ENCODE data around the gene NMRK2. TPM values are rescaled to one million over a fixed set of nuclear protein-coding genes. Genes with fewer than 3 reads are reported as not detected.
"Not testable (repeated sequence)": the region's sequence is repeated elsewhere in the genome, so short reads cannot be mapped to it uniquely, and the experiment has no call there.

Gene NMRK2
- total RNA-seq, 1 donor from 2014 or later, result 0.77 TPM

DNA sequence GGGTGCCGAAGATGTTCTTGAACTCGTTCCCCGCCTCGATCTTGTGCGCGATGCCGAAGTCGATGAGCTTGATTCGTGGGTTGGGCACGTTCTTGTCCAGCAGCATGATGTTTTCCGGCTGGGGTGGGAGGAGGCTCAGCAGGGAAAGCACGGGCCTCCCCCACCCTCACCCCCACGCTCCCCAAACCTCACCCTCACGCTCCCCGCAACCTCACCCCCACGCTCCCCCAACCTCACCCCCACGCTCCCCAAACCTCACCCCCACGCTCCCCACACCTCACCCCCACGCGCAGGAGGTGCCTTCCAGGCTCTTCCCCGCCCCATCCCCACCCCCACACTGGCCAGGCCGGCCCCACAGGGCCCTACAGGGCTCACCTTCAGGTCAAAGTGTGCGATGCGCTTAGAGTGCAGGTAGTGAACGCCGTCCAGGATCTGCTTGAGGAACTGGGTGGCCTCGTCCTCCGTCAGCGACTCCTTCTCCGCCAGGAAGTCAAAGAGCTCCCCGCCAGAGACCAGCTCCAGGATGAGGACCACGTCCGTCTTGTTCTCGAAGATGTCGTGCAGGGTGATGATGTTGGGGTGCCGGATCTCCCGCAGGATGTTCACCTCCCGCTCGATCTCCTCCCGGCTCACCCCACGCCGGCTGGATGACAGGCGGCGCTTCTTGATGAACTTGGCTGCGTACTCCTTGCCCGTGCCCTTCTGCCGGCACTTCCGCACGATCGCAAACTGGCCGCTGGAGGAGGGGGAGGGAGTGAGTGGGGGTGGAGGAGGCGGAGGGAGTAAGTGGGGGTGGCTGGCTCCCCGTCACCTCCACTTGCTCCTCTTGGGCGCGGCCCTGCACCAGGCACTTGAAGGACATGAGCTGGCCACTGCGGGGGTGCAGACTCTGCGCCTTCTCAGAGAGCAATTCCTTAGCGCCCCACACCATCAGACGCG, 31.7 kb downstream of the NMRK2 start:
- Mint-ChIP-seq H3K27ac (peak overlapping the region; percentile 57), H3K9me3 (no peaks in the 10 kb centered on the region), H3K27me3 (ENCODE audit: insufficient read depth, low read depth) (peaks cover 3% of the 10 kb centered on the region), H3K4me3 (no peak overlapping the region), H3K36me3 (peaks cover 14% of the 10 kb centered on the region), H3K4me1 (peaks cover 20% of the 10 kb centered on the region)
- Histone ChIP-seq H3K4me3 (no peak overlapping the region), H3K9ac (no peak overlapping the region), H3K4me2 (no peak overlapping the region), H3K4me1 (peaks cover 10% of the 10 kb centered on the region), H3K36me3 (no peaks in the 10 kb centered on the region), H3K27me3 (no peaks in the 10 kb centered on the region), H4K20me1 (ENCODE audit: low read depth) (peaks cover 56% of the 10 kb centered on the region), H3F3A (ENCODE audit: low read depth) (peaks cover 16% of the 10 kb centered on the region), H3K27ac (no peak overlapping the region), H2AFZ (replicated peaks) (no peak overlapping the region), H3K9me3 (ENCODE audit: low read depth) (no peaks in the 10 kb centered on the region), H3K79me2 (ENCODE audit: low read depth) (peaks cover 33% of the 10 kb centered on the region)
- TF ChIP-seq, protein P1, sequence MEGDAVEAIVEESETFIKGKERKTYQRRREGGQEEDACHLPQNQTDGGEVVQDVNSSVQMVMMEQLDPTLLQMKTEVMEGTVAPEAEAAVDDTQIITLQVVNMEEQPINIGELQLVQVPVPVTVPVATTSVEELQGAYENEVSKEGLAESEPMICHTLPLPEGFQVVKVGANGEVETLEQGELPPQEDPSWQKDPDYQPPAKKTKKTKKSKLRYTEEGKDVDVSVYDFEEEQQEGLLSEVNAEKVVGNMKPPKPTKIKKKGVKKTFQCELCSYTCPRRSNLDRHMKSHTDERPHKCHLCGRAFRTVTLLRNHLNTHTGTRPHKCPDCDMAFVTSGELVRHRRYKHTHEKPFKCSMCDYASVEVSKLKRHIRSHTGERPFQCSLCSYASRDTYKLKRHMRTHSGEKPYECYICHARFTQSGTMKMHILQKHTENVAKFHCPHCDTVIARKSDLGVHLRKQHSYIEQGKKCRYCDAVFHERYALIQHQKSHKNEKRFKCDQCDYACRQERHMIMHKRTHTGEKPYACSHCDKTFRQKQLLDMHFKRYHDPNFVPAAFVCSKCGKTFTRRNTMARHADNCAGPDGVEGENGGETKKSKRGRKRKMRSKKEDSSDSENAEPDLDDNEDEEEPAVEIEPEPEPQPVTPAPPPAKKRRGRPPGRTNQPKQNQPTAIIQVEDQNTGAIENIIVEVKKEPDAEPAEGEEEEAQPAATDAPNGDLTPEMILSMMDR (IDR thresholded peaks at IDR 0.05), result no peak
- no peak for TF ChIP-seq EZH2 (IDR thresholded peaks at IDR 0.05)
- no peak for TF ChIP-seq EZH2phosphoT487 (IDR thresholded peaks at IDR 0.05)
- peak; percentile 1 for DNase-seq (ENCODE audit: low spot score)

DNA sequence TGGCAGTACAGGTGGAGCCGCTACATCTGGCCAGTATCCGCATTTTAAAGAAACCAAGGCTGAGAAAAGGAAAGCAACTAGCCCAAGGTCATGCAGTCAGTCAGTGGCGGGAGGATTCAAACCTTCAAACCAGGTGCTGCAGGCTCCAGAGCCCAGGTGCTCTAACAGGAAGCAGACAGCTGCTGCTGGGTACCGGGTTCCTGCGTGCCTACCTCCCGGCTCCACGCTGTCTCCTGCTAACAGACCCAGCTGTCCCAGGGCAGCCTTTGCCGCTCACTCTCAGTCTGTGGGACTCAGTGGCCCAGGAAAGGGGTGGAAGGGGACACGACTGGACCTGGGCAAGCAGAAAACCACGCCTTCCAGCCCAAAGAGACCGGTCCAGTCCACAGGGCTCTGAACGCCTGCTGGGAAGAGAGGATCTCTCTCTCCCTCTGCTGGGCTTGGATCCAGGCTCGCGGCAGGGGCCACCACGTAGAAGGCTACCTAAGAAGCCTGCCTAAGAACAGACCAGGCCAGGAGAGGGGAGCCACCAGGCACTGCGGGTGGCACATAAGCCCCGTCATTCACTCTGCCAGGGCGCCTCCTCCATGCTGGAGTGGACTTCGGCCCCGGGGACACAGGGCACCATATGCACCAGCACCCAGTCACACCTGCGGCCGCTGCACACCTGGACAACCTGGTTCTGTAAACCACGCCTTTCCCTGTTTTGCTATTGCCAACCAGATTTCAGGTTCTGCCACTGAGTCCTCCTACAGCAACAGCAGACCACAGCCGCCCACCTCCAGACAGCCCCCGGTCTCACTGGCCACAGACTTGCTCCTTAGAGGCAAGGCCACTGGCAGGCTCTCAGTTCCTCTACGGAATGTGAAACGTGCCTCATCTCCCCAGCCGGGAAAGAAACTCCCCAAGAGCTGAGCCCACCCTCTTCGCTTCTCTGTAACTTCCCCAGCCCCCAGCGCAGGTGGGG, 33.5 kb downstream of the NMRK2 start:
- H3K36me3 ChIP-seq, result no peaks in the 10 kb centered on the region
- peaks cover 45% of the 10 kb centered on the region for H3K79me2 ChIP-seq (ENCODE audit: low read depth)
- no peak overlapping the region for H3K4me2 ChIP-seq

DNA sequence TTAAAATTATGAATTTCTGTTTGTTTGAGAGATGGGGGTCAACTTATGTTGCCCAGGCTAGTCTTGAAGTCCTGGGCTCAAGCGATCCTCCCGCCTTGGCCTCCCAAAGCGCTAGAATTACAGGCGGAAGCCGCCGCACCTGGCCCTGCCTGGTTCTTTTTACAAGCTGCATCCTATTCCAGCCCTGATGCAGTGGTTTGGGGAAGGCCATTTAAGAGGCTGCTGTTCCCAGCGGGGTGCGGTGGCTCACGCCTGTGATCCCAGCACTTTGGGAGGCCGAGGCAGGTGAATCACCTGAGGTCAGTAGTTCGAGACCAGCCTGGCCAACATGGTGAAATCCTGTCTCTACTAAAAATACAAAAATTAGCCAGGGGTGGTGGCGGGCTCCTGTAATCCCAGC, 35.1 kb downstream of the NMRK2 start:
- peaks cover 45% of the 10 kb centered on the region for H3K79me2 ChIP-seq (ENCODE audit: low read depth)
- H3K9ac ChIP-seq, result not testable (repeated sequence)
- H3K4me3 Mint-ChIP-seq, result peak overlapping the region; percentile 98

More for the DNA sequence above, 33.5 kb downstream of the NMRK2 start:
- peaks cover 16% of the 10 kb centered on the region for H3K36me3 Mint-ChIP-seq
- Histone ChIP-seq H3K9ac (no peak overlapping the region), H3K27ac (no peak overlapping the region), H3K4me1 (peaks cover 15% of the 10 kb centered on the region), H3F3A (ENCODE audit: low read depth) (peaks cover 24% of the 10 kb centered on the region), H4K20me1 (ENCODE audit: low read depth) (peaks cover 63% of the 10 kb centered on the region), H3K27me3 (no peaks in the 10 kb centered on the region), H2AFZ (replicated peaks) (no peak overlapping the region), H3K4me3 (no peak overlapping the region), H3K9me3 (ENCODE audit: low read depth) (no peaks in the 10 kb centered on the region)
- peak; percentile 0 for DNase-seq (ENCODE audit: low spot score)
- H3K4me3 Mint-ChIP-seq, result peak overlapping the region; percentile 58
- TF ChIP-seq EZH2 (IDR thresholded peaks at IDR 0.05) (no peak), EZH2phosphoT487 (IDR thresholded peaks at IDR 0.05) (no peak)
- TF ChIP-seq, protein P1 (IDR thresholded peaks at IDR 0.05), result no peak
- peaks cover 30% of the 10 kb centered on the region for H3K4me1 Mint-ChIP-seq
- peaks cover 3% of the 10 kb centered on the region for H3K27me3 Mint-ChIP-seq (ENCODE audit: insufficient read depth, low read depth)
- H3K9me3 Mint-ChIP-seq, result no peaks in the 10 kb centered on the region
- H3K27ac Mint-ChIP-seq, result peak overlapping the region; percentile 87

More for the DNA sequence above, 35.1 kb downstream of the NMRK2 start:
- peak overlapping the region; percentile 99 for H3K27ac Mint-ChIP-seq
- not testable (repeated sequence) for H2AFZ ChIP-seq (replicated peaks); H3K9me3 ChIP-seq (ENCODE audit: low read depth); H3K27me3 Mint-ChIP-seq (ENCODE audit: insufficient read depth, low read depth); H3K36me3 ChIP-seq; H3K9me3 Mint-ChIP-seq; H3K27me3 ChIP-seq
- H3K4me2 ChIP-seq, result peak overlapping the region; percentile 56
- H3K4me3 ChIP-seq, result peak overlapping the region; percentile 14
- peaks cover 30% of the 10 kb centered on the region for H3K4me1 Mint-ChIP-seq
- H3K27ac ChIP-seq, result peak overlapping the region; percentile 91
- H3K36me3 Mint-ChIP-seq, result peaks cover 11% of the 10 kb centered on the region
- H4K20me1 ChIP-seq (ENCODE audit: low read depth), result peaks cover 74% of the 10 kb centered on the region
- H3K4me1 ChIP-seq, result peaks cover 17% of the 10 kb centered on the region
- peak; percentile 4 for DNase-seq (ENCODE audit: low spot score)
- peaks cover 39% of the 10 kb centered on the region for H3F3A ChIP-seq (ENCODE audit: low read depth)

Data from neural progenitor cell (in vitro differentiated cells).